HG02623 (cell line): Measurements from ENCODE around the gene DAB1.

ENCODE experiments used
- ATAC-seq: cut with Tn5 transposase; IDR thresholded peaks from one replicate; pipeline ENCODE4 v1.9.1; 2021; ENCODE audit warnings: moderate library complexity; ENCODE audit not compliant: unreplicated experiment

The DAB1 gene

DNA sequence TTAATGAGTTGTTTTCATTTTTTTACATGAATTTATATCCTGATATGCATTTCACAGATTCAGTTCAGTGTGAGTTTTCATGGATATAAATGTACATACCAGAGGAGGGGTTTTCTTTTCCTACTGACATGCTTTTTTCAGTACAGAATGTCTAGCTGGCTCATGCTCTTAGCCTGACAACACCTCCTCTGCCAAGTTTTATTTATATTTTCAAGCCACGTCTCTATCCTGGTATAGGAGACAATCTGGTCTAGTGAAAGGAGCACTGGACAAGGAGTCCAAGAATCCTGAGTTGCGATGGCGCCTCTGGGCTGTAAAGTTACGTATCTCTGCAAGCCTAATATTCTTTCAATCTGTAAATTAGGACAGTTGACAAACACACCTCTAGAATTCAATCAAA, 4.9 kb downstream of the DAB1 start:
- ATAC-seq = no peak

DNA sequence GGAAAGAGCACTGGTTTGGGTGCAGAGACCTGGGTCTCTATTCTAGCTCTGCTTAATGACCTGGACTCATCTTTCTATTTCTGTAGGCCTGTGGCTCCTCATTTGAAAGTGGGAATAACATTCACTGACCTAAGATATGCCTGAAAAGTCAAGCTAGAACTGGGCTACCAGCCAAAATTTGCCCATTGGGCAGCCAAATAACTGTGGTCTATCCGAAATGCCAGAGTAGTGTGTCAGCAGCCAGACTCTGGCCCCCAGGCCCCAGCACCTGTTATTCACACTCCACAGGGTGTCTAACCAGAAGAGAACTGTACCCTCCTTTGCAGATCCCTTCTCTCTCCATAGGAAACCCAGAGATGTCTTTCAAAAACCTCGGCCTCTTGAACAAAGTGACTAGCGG, 12.6 kb downstream of the DAB1 start:
- no peak for ATAC-seq

DNA sequence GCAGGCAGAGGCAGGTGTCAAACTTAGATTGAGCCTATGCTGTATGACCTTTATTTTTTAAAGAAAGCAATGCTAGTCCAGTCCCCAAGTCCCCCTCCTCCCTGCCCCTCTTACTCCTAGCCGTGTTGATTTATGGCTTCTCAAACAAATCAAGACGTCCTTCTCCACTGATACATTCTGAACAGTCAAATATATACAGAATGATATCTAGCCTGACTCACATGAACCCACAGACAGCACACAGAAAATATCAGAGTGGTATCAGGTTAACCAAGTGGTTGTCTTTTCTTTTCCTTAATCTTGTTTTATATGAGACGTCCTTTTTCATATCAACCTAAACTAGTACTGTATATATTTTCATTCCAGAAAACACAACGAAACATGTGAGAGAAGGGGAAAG, 13.4 kb downstream of the DAB1 start:
- ATAC-seq = no peak

DNA sequence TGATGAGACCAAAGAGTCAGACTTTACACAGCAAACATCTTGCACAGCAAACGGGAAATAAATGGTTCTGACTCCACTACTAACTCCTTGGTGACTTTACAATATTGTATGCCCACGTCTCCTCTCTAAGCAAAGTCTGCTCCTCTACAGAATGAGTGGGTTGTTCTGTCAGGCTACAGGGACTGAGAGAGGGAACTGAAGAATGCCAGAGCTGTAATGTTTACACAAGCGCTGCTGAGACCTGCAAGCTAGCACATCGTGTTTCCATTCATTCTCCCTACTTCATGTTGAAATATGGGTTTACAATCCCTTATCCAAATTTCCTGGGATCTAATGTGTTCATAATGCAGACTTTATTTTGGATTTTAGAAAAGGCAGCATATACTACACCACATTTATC, 15.9 kb downstream of the DAB1 start:
- no peak for ATAC-seq

DNA sequence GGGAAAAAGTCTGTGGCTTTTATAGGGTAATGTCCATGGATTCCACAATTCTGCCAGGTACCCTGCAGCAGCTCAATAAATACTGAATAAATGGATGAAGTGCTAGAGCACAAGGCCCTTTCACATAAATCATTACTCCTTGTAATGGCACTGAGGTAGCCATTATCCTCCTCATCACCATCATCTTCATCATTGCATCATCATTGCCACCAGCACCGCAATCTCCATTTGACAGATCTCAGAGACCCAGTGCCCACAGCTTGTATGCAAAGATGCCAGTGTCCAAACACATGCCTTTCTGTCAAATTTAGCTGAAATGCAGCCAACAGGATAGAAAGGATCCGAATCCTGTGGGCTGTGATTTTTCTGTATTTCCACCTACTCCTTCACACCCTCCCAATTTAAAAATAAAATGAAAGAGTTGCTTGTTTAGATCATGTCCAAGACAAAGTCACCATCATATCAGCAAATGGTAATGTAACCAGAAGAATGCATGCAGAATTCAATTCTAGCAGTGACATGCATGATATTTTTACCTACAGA, 17.4 kb downstream of the DAB1 start:
- no peak for ATAC-seq

DNA sequence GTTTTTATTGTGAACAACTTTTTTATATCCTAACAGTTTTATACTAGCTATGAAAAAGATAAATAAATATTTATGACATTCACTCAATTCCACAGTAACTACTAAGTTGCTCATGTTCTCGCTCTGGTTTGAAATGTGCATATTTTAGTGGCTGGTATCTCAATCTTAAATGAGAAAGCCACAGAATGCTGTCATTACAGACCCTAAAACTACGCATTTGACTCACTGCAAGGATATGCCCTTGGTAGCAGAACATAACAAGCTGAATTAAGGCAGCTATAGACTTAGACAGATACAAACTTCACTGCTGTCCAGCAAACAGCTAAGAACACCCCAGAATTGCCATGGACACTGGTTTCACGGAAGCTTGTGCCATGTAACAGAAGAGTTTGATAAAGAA, 19.0 kb downstream of the DAB1 start:
- ATAC-seq = no peak

DNA sequence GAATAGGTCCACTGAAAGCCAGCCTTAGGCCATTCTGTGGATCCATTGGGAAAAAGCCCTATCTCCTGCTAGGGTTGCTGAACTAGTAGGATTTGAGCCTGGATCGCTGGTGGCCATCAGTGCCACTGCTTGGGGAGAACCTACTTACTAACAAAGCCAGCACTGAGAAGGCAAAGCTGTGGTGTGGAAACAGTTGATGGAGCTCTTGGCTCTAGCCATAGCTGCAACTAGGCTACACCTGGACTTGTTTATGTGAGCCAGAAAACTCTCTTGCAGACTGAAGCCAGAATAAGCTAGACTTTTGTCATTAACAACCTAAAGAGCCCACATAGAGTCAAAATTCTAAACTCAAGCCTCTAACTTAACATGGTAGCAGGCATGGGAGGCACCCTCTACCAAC, 20.7 kb downstream of the DAB1 start:
- ATAC-seq = no peak

DNA sequence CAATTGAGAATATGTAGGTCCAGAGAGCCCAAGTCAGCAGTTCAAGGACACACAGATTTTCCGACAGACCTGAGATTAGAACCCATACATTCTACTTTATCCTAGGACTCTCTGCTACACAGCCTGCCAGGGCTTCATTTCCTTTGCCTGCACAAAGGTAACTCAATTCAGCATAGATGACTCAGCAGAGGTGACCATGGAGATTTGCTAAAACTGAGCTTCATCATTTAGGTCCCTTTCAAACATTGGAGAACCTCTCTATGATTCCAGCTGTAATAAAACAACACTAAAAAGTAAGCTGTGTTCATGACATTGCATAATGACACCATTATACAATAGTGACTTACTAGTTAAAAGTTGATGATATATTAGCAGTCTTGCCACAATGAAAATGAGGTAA, 22.2 kb downstream of the DAB1 start:
- no peak for ATAC-seq

DNA sequence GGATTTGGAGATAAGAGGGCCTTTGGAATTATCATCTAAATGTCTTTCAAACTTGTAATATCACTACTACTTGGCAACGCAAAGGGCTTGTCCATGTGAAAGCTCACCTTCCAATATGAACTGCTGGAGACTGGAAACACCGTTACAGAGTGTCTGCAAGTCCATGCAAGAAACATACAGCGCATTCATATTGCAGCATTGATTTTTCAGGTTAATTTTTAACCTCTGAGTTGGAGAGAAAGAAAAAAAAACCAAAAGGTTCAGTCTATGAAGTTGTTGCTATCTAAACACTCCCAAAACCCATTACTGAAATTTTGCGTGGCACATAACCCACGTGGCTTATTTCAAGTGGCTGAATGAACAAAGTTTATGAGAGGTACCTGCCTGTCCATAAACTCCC, 23.8 kb downstream of the DAB1 start:
- ATAC-seq = no peak

DNA sequence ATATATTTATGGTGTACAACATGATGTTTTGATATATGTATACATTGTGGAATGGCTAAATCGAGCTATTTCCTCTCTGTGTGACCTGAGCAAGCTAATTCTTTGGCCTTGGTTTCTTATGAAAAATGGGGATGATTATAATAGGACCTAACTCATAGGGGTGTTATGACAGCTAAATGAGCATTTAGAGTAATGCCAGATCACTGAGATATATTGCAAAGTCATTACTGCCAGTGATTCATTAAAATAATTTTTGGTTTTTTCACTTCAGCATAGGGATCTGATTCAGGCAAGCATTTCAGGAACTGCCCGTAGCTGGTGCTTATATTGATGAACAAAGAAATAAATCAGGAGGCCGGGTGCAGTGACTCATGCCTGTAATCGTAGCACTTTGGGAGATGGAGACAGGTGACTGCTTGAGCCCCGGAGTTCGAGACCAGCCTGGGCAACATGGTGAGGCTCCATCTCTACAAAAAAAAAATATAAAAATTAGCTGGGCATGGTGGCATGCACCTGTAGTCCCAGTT, 30.7 kb downstream of the DAB1 start:
- no peak for ATAC-seq

DNA sequence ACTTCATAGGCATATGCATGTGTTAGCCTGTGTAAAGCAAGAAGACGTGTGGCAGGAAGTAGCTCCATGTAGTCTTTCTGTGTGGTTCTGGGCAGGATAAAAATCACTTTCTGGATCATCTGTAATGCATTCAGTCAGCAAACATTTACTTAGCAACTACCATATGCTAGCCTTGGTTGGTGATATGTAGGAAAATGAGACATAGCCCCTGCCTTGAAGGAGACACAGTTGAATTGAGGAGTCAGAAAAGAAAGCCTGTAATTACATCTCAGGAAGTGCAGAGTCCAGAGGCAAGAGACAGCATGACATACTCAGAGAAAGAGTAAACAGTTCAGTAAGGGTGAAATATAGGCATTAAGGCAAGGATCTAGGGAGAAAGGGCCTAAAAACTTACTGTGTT, 38.5 kb downstream of the DAB1 start:
- no peak for ATAC-seq

DNA sequence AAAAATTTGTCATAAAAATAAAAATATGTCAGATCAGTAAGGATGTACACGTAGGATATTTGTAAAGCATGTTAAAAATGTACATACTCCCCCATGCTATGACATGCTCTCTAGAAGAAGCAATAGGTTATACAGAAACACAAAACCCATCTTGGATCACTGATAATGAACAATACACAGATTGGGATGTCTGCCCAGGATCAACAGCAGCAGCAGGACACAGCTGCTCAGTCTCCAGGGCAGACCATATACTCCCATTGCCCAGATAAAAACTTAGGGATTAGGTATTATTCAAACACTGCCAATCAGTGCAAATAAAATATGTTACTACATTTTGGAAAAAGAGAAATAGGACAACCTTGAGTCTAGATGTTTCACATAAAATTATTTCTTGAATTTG, 39.0 kb downstream of the DAB1 start:
- ATAC-seq = no peak

DNA sequence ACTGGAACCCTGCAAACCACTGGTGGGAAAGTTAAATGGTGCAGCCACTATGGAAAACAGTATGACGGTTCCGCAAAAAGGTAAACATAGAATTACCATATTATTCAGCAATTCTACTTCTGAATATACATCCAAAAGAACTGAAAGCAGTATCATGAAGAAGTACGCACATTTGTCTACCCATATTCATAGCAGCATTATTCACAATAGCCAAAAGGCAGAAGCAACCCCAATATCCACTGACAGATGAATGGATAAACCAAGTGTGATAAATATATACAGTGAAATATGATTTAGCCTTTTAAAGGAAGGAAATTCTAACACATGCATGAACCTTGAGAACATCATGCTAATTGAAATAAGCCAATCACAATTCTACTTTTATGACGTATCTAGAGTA, 39.6 kb downstream of the DAB1 start:
- ATAC-seq = no peak

DNA sequence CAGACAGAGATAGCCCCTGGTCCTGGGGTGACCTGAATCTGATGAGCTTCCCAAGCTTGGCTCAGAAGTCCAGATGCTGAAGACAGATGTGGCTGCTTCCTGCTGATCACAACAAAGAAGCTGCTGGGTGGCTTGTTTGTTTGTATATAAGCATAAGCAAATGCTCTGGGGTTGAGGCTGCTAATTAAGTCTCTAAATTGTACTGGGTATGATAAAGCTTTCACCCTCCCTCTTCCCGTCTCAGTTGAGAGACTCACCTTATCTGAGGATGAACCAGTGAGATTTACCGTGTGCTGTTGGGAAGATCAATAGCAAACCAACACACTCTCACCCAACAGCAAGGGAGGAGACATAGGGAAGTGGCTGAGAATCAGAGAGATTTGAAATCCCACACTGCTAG, 42.0 kb downstream of the DAB1 start:
- no peak for ATAC-seq

DNA sequence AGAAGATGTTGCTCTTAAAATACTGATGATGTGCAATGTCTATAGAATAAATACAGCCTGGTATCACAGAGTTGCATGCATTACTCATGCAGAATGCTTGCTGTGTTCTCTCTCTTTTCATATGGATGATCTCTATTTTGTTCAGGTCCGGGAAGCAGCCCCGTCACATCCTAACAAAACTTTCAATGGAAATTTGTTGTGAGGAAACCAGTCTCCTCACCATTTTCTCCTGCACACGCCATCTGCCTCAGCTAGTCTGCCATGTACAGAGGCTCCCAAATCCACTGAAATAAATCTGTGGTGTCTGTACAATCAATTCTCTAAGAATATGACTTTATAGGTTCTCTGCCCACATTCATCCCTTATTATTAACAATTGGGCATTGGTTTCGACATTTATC, 42.4 kb downstream of the DAB1 start:
- no peak for ATAC-seq

DNA sequence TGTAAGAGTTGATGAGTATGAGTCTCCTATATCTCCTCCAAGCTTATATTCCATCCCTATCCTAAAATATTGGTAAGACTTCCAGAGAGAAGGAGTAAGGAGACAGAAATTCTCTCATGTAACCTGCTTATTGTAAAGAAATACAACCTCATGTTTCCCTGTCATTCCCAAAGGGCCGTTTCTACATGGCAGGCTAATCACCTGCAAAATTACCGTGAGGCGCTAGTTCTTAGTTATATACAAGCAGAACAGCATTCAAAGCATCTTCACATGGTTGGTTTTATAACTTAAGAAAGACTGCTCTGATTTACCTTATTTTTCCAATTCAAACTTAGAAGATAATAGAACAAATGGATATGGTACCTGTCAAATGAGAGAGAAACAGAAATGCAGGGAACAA, 42.9 kb downstream of the DAB1 start:
- ATAC-seq = no peak

DNA sequence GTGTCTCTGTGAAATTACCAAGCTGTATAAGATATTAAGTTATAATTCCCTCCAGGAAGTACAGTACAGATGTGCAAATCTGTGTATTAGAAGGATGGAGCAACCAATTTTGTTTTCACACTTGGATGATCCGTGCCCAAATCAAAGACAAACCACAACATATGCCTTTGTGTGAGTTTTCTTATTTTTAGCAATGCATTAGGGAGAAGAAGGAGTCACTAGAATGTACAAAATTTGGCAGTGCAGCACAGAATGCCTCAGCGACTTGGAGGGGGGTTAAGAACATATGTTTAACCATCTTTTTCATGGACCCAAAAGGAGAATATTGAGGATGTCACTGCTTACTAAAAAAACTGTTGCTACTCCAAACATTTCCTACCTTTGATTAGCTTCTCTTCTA, 45.3 kb downstream of the DAB1 start:
- ATAC-seq = no peak

DNA sequence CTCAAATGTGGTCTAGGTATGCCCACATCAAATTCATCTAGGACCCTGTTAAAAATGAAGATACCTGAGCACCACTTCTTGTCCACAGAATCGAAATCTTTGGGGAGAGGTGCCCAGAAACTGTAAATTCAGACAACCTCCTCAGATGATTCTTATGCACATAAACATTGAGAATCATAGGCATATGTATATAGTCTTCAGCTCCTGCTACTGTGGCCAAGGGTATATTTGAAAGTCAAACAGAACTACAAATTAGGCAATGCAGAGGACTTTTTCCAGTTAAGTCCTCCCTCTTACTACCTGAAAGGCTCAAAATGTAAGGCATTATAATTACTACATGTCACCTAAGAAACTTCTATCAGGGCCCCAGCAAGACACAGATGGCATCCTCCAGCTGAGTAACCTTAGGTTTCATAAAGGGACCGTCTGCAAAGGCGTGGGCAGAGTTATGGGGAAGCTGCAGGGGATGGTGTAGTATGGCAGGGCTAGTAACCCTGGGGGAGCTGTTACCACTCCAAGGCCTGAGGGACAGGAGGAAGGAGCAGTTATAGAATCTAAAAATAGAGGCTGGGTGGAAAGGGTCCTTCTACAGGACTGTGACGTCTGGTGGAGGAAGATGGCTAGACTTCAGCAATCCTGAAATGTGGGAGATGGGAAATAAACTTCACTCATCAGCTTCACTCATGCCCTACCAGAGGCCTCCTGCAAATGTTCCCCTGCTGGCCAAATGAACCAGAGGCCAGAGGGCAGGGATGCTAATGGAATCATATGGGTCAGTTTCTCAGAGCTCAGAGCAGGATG, 46.3 kb downstream of the DAB1 start:
- no peak for ATAC-seq

DNA sequence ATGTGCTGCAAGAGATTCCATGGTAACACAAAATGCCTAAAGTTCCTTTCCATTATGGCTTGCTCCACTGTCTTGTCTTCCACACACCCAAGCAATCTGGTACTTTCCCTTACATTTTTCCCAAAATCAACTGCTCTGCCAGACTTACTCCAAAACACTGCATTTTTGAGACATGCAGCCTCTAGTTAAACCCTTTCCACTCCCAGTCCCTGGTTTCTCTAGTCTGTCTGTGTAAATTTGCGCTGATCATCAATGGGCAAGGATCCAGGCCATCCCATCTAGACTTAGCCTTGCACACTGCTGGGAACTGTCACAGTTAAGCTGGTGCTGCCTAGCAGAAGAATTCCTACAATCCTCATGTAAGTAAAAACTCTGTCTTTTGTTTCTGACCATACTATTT, 47.8 kb downstream of the DAB1 start:
- ATAC-seq = no peak

DNA sequence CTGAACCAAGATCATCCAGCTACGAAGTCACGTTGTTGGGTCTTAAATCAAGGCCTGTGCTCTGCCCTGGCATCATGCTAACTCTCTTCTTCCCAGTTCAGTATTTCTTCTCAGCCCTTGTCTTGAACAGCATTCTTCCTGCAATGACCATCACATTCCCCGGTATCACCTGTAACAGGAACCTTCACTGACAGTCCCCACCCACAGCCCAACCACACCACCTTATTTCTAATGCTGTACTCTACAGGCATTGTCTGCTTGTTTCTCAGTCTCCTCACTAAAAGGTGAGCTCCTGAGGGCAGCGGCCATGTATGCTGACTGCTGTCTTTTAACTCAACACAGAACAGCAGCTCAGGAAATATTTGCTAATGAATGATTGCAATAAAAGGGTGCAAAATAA, 54.0 kb downstream of the DAB1 start:
- ATAC-seq = no peak

DNA sequence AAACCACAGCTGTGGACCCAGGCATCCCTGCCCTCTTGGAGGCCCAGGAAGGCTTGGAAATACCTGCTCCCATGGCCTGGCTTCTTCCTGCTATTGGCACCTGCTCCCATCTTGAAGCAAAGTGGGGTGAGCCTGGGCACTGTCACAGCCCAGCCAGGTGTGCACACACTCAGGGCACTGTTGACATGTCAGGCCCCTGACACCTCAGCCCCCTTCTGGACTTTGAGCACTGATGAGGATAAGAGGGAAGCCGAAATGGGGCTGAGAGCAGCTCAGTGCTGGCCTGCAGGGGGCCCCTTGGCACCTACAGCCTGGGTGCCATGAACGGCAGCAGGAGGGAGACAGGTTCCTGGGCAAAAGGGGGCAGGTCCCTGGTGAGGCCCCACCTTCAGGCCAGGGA, 55.9 kb downstream of the DAB1 start:
- no peak for ATAC-seq

DNA sequence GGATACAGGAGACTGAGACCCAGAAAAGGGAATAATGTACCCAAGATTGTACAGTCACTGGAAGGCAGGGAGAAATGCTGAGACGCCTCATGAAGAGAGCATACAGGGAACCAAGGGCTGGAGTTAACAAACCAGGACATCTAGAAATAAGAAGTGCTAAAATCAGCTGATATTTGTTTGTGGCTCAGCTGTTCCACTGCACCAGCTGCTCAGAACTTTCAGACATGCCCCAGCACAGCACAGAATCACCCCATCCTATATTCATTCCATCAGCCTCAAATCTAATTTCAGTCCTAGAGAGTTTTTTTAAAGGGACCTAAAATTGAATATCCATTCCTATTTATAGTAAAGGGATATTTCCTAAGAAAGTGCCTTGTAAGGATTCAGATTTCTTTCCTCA, 60.2 kb downstream of the DAB1 start:
- no peak for ATAC-seq

DNA sequence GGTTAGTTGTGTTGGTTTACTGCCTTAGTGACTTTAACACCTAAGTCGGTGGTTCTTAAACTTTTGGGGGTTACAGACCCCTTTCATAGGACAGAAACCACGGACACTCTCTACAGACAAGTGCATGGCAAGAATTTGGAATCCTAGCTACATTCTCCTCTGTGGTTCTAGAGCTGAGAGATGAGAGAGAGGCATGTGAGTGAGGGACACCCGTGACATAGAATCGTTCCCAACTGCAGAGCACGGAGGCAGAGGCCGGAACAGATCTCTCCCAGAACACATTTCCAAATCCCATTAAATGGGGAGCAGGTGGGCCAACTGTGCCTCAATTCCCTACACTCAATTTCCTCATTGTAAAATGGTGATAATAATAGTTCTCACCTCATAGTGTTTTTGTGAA, 60.7 kb downstream of the DAB1 start:
- no peak for ATAC-seq
